HG03558 (cell line): ENCODE results near the gene KIF6.
"Not testable (repeated sequence)": the region's sequence is repeated elsewhere in the genome, so short reads cannot be mapped to it uniquely, and the experiment has no call there.

Experiments
- ATAC-seq: cut with Tn5 transposase; IDR thresholded peaks from one replicate; pipeline ENCODE4 v1.9.1; 2021; ENCODE audit warnings: moderate number of reproducible peaks; ENCODE audit not compliant: unreplicated experiment; ENCODE audit errors: extremely low read depth

Gene KIF6

DNA sequence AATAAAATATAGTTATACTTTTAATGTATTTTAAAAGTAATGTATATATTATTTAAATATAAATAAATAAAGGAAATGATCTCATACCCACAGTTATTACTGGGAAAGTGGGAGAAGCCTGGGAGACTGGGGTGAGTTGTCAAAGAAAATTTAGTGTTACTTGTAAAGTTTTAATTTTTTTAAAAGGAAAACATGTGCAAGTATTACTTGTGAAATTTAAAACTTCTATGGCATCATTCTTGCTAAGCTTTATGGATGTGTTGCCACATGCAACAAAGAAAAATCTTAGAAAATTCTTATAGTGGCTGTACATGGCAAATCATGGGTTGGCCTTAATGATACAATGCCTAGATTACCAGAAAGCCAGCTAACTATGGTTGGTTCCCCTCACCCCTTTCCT, 208.7 kb downstream of the KIF6 start:
- no peak for ATAC-seq

DNA sequence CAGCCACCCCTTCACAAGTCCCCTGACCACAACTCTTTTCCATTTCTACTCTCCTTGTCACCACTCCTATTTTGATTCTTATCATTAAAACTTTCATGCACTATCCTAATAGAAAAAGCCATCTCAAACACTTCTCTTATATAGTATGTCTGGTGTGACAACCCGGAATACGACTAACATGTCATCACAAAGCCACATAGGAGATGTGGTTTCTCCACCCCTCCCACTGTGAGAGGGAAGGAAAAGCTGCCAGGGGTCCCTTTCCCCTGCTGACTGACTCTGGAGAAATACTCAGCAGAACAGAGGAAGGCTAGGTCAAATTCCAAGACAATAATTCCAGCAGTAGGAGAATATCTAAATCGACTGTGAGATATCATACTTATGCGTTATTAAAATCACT, 209.7 kb downstream of the KIF6 start:
- no peak for ATAC-seq

GRCh38 chr6:39515006-39515405, 210.2 kb downstream of the KIF6 start:
- no peak for ATAC-seq

- not testable (repeated sequence) for ATAC-seq
Observed at GRCh38 chr6:39509831-39510230, 215.4 kb downstream of the KIF6 start.

DNA sequence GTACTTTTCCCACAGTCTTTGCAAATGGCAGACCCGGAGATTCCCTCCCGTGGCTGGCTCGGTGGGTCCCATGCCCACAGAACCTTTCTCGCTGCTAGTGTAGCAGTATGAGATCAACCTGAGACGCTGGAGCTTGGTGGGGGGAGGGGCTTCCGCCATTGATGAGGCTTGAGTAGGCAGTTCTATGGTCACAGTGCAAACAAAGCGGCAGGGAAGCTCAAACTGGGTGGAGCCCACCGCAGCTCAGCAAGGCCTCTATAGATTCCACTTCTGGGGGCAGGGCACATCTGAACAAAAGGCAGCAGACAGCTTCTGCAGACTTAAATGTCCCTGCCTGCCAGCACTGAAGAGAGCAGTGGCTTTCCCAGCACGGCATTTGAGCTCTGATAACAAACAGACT, 216.7 kb downstream of the KIF6 start:
- ATAC-seq: no peak

DNA sequence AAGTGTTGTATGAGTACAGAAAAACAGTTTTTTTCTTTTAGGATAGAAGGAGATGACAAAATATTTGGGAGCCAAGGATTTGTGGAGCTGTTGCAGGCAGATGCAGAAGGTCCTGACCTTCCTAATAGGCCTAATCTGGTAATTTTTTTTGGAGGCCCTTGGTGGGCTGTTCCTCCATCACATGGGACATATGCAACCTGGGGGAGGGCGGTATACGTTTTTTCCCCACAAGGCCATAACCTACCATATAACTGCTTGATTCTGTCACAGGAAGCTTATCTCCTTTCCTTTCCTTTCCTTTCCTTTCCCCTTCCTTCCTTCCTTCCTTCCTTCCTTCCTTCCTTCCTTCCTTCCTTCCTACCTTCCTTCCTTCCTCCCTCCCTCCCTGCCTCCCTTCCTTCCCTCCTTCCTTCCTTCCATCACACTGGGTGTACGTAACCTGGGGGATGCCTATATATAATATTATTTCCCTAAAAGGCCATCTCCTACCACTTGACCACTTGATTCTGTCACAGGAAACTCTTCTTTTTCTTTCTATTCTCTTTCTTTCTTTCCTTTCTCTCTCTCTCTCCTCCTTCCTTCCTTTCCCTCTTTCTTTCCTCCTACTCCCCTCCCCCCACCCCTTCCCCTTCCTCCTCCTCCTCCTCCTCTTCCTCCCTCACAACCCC, 217.7 kb downstream of the KIF6 start:
- ATAC-seq: no peak

DNA sequence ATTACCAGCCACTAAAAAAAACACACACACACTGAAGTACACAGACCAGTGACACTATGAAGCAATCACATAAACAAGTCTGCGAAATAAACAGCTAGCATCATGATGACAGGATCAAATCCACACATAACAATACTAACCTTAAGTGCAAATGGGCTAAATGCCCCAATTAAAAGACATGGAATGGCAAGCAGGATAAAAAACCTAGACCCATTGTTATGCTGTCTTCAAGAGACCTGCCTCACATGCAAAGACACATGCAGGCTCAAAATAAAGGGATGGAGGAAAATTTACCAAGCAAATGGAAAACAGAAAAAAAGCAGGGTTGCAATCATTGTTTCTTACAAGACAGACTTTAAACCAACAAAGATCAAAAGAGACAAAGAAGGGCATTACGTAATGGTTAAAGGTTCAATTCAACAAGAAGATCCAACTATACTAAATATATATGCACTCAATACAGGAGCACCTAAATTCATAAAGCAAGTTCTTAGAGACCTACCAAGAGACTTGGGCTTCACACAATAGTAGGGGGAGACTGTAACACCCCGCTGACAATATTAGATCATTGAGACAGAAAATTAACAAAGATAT, 222.7 kb downstream of the KIF6 start:
- not testable (repeated sequence) for ATAC-seq

- no peak for ATAC-seq
Observed at GRCh38 chr6:39499053-39499452, 226.2 kb downstream of the KIF6 start.

- no peak for ATAC-seq
Observed at GRCh38 chr6:39498096-39498495, 227.1 kb downstream of the KIF6 start.

DNA sequence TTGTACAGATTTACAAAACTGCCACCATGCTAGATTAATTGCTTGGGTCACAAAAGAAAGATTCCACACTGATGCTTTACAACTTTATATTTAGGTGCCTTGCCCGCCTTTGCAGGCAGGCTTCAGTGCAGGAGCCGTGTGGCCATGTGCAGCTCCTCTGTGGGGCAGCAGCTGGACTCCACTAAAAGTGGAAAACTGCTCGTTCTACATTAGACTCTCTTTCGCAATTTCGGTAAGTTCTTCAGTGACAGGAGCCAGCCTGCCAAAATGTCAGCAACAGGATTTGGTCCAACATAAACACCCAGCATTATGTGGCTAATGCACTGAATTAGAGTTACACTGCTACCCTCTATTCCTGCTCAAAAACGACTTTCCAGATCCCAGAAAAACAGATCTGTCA, 228.3 kb downstream of the KIF6 start:
- no peak for ATAC-seq

- ATAC-seq: no peak
Observed at GRCh38 chr6:39496456-39496855, 228.8 kb downstream of the KIF6 start.

- no peak for ATAC-seq
Observed at GRCh38 chr6:39495640-39496039, 229.6 kb downstream of the KIF6 start.

DNA sequence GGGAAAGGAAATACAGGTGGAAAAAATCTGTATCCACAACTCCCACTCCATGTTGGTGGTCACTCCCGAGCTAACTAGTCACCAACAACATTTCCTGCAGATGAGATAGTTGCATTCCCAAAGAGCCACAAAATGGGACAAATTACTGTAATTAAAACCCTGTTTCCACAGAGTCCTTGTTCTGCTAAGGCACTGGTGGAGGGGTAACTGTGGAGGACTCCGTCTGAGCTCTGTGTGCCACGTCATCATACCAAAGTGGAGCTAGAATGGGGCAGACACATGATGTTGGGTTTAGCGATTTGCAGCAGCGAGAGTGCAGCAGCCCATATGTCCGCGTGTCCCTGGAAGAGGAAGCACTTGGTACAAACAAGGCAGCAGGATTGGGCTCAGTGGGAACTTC, 230.2 kb downstream of the KIF6 start:
- no peak for ATAC-seq

- ATAC-seq: no peak
Observed at GRCh38 chr6:39493777-39494176, 231.4 kb downstream of the KIF6 start.

DNA sequence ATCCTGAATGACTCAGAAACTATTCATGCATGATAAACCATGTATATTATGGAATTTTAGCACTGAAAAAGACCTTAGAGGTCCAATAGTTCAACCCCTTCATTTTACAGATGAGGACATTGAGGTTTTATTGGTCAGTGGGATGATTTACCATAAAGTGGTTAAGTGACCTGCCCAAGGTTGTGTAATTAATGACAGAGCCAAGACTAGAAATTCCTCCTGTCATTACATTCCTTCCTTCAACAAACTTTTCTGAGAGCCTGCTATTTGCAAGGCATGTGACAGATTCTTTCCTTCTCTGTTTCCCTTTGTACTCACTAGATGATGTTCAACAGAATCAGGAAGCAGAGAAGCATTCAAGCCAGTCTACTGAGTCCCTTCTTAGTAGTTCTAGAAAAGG, 232.0 kb downstream of the KIF6 start:
- no peak for ATAC-seq

- no peak for ATAC-seq
Observed at GRCh38 chr6:39490108-39490507, 235.1 kb downstream of the KIF6 start.

GRCh38 chr6:39488255-39488879, 236.8 kb downstream of the KIF6 start:
- no peak for ATAC-seq

GRCh38 chr6:39484276-39484675, 240.9 kb downstream of the KIF6 start:
- ATAC-seq: no peak

DNA sequence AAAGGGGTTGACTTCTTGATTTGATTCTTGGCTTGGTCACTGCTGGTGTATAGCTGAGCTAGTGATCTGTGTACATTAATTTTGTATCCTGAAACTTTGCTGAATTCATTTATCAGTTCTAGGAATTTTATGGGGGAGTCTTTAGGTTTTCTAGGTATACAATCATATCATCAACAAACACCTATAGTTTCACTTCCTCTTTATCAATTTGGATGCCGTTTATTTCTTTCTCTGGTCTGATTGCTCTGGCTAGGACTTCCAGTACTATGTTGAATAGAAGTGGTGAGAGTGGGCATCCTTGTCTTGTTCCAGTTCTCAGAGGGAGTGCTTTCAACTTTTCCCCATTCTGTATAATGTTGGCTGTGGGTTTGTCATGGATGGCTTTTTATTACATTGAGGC, 245.4 kb downstream of the KIF6 start:
- not testable (repeated sequence) for ATAC-seq

DNA sequence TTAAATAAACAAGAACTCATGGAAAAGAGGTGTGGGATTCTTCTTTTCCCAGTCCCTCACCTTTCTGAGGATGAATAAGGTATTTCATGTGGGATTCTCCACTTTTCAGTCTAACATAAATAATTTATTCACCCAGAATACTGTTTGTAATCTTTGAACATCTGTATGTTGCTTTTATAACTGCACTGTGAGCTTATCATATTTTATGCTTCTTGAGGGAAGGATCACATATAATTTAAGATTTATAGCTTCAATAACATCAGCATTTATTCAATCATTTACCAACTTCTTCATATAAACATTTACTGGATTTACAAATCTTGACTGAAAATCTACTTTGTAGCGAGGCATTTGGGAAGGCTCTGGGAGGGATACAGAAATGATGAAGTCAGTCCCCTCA, 248.5 kb downstream of the KIF6 start:
- no peak for ATAC-seq

GRCh38 chr6:39476151-39476550, 249.1 kb downstream of the KIF6 start:
- ATAC-seq: no peak
